GM12872 (cell line): ENCODE measurements around the gene KIAA0319L.
A peak's percentile ranks its signal among the peaks of the same experiment; 100 is the strongest.

Source experiments
- TF ChIP-seq, protein P1 (sequence below): IDR thresholded peaks from 3 replicates; pipeline ENCODE4 v1.5.1; 2011; ENCODE audit warnings: low read depth, mild to moderate bottlenecking, low read length, moderate library complexity; ENCODE audit not compliant: insufficient read depth

Gene KIAA0319L

DNA sequence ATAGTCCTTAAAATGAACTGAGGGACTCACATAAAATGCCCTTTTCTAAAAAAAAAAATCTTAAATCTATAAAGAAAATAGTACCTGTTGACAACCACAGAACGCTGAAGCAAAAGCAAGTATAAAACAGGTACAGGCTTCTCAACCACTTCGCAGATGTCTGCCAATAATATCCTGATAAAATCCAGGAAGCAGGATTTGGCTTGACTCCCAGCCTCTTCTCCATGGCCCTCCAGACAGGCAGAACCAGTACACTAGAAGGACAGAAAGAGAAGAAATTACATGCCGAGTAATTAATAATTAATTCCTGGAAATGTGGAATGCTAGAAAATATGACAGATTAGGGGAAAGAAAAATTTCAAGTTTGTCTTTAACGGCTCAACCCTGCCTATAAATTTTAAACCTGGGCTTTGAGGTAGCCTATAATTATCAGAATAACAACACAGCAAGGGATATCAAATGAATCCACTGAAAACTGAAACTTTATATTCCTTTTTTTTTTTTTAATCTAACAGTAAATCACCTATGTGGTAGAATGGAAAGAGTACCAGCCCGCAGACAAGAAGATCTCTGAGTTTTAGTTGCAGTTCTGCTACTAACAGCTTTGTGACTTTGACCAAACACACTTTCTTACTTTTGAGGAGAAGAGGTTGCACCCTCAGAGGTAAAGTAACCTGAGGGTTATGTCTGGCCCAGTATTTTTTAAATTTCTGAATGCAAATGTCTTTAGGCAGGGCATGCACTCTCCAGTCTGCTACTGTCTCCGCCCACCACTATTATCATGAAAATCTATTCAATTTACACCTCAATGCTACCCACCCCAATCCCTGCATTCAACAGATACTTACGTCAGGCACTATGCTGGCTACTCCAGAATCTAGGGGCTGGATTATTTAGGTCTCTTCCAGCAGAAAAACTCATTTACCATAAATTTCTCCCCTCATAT is 2.7 kb downstream of the KIAA0319L start:
- TF ChIP-seq, protein P1, sequence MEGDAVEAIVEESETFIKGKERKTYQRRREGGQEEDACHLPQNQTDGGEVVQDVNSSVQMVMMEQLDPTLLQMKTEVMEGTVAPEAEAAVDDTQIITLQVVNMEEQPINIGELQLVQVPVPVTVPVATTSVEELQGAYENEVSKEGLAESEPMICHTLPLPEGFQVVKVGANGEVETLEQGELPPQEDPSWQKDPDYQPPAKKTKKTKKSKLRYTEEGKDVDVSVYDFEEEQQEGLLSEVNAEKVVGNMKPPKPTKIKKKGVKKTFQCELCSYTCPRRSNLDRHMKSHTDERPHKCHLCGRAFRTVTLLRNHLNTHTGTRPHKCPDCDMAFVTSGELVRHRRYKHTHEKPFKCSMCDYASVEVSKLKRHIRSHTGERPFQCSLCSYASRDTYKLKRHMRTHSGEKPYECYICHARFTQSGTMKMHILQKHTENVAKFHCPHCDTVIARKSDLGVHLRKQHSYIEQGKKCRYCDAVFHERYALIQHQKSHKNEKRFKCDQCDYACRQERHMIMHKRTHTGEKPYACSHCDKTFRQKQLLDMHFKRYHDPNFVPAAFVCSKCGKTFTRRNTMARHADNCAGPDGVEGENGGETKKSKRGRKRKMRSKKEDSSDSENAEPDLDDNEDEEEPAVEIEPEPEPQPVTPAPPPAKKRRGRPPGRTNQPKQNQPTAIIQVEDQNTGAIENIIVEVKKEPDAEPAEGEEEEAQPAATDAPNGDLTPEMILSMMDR, result no peak

DNA sequence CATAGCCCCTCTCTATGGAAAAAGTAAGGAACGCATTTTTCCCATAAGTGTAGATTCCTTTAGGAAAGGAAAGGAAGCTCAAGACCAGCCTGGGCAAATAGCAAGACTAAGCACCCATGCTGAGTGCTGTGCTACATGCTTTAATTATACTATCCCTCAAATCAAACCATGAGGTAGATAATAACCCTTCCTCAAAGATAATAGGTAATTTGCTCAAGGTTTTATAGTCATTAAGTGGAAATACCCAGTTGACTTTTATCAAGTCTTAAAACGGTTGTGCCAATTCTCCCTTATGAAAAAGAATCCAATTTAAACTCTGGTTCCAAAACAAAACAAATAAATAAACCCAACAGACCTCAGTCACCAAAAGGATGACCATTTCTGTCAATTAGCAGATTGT is 3.4 kb downstream of the KIAA0319L start:
- TF ChIP-seq, protein P1, result no peak

DNA sequence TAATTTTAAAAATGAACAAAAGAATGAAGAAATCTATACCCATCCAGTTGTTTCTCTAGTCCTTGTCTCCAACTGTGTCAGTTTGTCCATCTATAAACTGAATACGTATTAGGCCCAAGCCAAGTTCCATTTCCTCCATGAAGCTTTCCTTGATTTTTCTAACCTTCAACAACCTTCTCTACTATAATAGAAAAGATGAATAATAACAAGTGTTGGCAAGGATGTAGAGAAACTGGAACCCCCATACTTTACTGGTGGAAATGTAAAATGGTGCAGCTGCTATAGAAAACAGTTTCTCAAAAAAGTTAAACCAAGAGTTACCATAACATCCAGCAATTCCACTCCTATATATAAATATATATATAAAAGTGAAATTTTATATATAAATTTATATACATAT is 10.6 kb downstream of the KIAA0319L start:
- TF ChIP-seq, protein P1, result no peak

DNA sequence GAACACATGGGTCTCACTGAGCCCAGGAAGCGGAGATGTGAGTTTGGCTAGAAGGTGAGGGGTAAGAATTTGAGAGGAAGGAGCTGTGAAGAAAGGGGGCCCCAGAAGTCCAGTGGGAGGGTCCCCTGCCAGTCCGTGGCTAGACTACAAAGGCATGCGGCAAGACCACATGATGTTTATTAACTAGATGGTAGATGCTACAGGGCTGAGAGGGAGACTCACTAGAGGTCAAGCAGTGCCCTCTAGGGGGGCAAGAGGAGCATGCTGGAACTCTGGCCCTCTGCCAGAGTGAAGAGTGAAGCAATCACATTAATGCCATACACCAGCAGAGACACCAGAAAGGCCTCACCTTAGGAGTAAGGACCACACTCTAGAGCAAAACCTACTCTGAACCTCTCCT is 12.2 kb downstream of the KIAA0319L start:
- TF ChIP-seq, protein P1, result peak; percentile 70

DNA sequence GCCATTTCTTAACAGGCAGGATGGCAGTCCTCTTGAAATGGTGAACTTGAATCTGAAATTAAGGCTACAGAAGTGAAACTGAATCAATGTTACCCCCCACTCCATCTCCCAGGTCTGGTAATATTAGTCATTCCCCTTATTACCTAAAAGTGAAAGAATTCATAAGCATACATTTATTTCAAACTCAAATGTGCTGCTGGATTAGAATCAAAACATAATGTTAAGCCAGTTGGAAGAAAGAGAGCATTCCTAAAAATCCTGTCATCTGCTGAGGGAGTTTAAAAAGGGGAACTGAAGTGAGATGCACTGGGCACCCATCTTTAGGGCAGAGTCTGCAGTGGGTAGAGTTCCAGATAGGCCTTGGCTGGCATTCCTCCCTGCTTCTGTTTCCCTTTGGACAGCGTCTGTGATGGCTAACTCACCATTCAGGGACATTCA is 17.4 kb downstream of the KIAA0319L start:
- TF ChIP-seq, protein P1, result no peak

DNA sequence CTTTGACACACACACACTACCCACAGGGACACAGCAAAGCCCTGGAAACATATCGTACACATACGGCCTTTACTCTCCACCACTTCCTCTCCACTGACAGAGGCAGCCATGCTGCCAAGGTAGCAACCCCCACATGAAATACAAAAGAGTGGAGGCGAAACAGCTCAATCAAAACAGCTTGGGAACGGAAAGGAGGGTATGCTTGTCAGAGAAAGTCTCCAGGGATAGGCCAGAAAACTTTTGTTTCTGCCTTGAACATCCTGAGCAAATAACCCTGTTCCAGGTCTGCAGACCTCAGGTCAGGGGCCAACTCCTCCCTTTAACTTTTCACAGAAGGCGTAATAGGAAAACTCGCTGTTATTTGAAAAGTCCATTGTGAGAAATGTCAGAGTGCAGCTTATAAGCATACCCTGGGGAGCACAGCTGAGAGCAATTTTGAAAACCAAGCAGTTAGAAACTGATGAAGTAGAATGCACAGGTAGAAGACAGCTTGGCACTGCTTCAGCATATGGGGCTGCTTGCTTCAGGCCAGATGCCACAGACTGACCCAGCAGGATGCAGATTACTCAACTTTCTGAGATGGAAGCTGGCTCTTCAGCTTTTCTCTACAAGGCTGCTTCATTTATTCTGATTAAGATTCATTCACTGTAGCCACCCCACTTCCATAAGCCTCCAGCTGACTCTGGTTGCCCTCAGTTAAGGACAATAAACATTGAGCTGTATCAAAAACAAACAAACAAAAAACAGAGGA is 18.0 kb downstream of the KIAA0319L start:
- TF ChIP-seq, protein P1, result no peak

DNA sequence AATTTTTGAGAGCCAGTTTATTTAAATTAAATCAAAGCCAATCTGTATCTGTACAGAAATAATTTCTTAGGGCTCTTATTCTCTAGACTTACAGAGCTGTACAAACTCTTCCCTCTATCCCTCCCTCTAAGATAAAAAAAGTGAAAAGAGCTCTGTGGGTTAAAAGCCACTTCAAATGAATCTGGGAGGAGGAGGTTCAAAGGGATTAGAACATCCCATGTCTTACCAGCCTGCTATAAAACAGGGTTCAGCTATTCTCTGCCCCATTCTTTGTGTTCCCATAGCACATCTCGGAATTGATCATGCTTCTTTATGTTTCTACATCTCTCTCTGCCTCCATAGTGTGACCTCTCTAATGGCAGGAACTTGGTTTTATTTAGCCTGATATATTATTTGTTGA is 19.4 kb downstream of the KIAA0319L start:
- TF ChIP-seq, protein P1, result no peak
